Measurements from ENCODE around the gene CAPZB.

The CAPZB gene

DNA sequence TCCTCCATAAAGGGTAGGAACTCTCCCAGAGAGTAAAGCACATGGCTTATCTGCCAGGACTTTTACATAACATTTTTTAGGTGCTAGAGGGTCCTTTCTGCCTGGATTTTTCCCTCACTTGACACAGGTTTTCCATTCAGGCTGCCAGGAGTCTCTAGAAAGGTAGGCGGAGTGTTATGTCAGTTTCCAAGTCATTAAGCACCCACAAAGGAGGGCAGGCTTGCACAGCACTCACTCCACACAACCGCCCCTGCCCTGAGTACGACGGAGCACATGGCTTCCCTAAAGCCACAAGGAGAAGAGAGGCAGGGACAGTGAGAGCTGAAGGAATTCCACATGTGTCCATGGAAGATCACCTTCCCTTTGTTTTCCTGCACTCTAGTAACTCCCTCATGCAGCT is 55.7 kb downstream of the CAPZB start:
- DNase-seq (ENCODE audit: low spot score), result no peak

DNA sequence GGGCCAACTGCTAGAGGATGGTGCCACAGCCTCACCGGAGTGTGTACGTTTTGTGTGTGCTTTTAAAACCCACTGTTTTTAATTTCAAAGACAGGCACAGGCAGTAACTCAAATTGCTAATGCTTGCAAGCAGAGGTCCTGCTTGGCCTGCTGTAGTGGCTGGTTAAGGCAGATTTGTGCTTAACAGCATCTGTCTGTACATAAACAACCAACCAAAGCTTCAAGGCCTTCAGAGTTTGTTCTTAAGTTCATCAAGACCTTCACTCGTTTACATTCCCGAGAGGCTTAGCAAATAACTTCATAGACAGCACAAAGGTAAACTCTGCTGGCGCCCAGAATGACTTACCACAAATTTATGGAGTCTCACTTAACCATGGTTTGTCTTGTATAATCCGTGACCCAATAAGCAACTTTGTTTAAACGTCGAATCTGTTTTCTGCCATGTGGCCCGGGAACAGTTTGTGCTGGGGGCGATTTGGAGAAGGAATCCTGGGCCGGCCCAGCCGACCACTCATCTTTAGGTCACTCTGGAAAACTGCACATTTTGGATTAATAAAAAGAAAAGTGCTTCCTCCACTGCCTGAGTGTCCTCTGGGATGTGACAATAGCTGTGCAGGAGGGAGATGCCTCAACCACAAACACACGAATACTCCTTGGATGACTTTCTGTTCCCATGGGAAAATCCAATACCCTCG is 58.1 kb downstream of the CAPZB start:
- DNase-seq (ENCODE audit: low spot score), result peak; percentile 45

DNA sequence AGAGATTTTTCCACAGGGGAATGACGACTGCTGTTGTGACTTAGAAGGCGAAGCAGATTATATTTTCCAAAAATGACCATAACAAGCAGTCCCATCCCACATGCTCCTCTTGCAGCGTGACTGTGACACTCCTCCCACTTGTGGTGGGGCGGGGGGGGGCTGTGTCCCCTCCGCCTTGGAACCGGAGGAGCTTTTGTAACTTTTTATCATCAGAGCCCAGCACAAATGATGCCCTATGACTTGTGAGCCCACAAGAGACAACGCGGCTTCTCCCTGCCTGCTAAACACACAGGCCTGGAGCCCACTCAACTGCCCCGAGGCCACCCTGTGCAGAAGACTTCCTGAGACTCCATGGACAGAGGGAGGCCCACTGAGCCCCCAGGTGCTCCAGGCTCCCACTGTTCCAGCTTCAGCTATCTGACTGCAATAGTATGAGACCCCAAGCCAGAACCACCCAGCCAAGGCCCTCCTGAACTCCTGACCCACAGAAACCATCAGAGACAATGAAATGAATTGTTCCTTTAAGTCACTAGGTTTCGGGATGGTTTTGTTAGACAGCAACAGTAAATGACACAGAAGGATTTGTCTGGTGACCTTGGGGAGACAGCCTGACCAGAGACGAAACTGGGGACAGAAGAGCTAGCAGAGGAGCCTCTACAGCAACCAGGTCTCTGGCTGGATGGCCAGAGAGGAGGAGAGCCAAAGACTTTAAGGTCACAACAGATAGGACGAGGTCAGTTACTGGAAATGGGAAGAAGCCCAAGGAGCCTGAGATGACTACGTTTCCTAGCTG is 58.8 kb downstream of the CAPZB start:
- DNase-seq (ENCODE audit: low spot score), result no peak

DNA sequence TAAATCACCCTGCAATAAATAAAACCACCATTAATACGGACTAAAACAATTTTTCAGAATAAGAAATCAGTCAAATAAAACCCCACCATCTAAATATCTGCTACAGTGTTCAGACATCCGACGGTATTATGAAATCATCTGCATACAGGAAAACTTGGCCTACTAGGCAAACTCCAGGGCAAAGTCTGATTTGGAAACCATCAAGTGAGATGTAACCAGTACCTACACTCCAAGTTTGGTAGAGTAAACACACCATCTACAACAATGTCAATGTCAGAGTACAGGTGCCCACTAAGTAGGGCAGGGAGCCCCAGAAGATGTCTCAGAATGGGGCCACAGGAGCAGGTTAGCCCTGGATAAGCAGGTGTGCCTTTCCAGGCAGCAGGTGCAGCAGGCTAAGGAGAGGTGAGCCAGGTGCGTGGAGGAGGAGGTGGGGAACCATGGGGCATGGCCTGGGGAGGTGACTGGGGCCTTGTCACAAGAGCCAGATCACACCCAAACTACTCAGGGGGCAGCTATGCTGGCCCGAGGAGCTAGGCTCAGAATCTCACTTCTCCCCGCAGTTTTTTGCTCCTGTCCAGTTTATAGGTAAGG is 59.6 kb downstream of the CAPZB start:
- DNase-seq (ENCODE audit: low spot score), result no peak

DNA sequence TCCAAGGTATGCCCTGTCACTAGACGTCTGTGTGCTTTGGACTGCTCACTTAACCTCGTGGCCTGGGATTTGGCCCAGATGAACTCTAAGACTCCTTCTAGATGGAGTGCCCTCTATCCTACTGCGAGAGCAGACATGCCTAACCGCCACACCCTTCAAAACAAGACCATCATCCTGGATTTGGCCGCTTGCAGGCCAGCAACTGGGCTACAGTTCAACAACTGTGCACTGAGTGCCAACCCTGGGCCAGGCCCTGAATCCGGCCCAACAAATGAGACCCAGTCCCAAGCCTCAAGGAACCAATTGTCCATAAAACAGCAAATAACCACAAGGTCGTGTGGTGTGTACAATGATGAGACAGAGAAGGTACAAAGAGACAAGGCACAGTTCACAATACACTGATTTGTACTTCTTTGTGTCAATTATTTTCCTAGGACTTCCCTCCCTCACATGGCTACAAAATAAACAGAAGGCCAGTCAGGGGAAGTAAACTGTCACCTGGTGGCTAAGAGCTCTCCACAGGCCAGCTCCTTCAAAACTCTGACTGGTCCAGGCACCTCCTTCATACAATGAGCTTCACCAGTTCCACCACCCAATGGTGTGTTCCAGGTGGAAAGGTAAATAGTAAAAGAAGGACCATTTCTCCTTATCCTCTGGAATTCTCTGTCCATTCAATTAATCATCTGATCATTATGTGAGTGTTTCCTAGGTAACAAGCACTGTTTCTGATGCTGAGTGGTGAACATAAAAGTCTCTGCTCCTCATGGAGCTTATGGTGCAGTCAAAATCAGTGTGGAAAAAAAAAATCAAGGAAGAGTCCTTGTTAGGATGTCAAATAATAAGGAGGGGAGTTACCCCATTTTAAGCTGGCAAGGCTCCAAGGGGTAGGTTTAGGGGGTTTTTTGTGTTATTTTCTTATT is 60.4 kb downstream of the CAPZB start:
- DNase-seq (ENCODE audit: low spot score), result no peak

DNA sequence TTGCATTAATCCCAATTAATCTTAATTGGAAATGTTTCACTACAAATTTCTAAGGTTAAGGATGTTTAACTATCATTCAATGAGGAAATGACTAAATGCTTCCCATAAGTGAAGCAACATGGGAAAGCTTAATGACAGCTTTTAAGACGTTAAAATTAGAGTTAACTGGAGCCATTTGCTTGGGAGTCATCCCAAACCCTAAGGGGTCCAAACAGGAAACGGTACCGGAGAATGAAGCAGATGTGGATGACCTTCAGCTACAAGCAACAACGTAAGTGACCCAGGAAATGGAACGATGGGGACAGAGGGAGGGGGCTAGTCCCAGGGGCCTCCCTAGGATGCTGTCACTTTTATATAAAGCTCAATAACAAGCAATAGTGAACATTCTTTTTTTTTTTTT is 62.2 kb downstream of the CAPZB start:
- DNase-seq (ENCODE audit: low spot score), result no peak

DNA sequence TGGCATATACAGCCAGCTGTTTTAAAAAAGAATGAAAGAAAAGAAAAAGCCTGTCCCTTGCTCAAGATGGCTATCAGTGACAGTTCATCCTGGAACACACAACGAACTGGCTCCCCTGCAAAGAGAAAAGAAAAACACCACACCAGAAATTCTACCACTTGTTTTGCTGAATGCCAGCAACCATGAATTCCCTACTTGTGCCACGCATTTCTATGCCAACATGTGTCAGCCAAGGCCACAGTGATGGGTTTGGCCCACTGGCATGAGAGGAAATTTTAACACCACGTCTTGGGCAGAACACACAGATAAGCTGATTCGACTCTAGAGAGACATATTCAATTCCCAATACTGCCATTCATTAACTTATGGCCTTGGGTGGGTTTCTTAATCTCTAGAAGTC is 64.0 kb downstream of the CAPZB start:
- no peak for DNase-seq (ENCODE audit: low spot score)

DNA sequence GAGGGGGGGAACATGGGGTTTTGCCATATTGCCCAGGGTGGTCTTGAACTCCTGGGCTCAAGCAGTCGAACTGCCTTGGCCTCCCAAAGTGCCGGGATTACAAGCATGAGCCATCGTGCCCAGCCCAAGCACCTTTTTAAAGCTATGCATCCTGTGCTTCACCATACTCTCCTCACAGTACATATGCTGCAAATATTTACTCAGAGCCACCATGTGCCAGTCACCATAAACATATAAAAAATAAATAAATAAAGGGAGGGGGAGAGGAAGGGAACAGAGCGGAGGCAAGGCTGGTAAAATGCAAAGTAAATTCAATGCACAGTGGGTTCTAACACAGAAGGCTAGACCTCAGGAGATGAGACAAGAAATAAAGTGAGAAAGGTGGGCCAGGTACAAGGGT is 64.7 kb downstream of the CAPZB start:
- no peak for DNase-seq (ENCODE audit: low spot score)

DNA sequence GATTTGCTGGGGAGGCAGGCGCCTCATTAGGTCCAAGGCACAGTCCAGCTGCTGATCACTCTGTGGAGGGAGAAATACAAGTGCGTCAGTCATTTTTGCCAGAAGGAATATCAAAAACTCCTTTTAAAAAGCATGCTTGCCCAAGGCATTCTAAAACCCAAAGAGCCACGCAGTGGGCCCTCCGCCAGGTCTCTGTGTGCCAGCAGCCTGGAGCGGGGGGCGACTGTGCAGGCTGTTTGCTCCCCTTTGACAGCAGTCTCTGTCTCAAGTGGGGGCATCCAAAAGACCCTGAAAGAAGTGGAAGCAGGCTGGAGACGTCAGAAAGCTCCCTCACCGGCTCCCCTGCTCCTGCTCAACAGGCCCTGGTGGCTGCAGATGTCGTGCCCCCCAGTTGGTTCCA is 65.6 kb downstream of the CAPZB start:
- no peak for DNase-seq (ENCODE audit: low spot score)

DNA sequence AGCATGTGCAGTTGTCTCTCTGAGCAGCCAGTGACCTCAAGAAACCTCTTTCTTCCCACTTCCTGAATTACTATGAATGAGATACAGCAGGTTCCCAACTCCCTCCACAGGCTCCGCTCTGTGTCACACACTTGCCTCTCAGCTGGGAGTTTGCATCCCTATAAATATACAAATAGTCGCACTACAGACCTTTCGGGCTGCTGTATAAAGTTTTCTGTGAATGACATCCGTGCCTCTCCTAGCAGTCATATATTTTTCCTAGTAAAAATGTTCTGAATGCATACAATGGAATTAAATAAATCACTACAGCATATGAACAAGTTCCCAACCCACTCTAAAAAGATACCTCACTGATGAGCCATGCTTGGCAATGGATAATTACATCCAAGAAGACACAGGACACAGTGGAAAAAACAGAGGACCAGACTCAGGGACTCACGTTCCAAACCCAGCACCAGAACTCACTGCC is 66.8 kb downstream of the CAPZB start:
- DNase-seq (ENCODE audit: low spot score), result peak; percentile 67

DNA sequence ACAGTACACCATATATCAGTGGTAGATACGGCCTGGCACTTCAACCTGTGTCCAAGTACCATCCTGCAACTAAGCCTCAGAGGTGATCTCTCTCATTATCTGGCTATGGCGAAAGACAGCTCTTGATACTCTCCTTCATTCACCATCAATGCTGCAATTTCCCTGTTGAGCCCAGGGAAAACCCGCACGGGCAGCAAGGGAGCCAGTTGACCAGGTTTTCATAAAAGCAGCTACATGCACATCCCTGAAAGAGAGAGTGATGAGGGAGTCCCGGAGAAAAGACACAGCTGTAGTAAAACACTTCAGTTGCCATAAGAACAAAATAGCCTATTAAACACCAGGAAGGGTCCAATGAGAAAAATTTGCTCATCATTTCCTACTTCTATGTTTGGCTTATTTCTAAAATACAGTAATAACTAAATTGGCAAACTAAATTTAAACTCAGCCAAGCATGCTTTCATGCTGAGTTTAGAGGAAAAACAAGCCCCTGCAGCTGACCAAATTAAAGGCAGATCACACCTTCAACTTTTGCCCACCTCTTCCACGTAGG is 68.3 kb downstream of the CAPZB start:
- DNase-seq (ENCODE audit: low spot score), result no peak

DNA sequence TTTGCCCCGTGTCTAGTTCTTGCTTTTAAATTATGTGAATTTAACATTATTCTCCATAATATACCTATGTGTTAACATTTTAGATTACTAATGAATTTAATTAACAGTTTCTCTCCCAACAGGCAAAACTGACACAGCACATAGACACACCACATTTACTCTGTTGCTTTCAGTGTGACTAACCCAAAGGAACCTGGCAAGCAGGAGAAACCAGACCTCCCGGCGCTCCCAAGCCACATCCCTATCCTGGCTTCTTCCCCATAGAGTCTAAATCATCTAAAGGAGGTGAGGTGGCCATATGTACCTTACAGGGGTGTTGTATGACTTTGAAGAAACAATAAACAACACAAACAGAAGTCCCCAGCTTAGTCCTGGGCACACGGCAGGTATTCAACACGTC is 69.2 kb downstream of the CAPZB start:
- DNase-seq (ENCODE audit: low spot score), result no peak

DNA sequence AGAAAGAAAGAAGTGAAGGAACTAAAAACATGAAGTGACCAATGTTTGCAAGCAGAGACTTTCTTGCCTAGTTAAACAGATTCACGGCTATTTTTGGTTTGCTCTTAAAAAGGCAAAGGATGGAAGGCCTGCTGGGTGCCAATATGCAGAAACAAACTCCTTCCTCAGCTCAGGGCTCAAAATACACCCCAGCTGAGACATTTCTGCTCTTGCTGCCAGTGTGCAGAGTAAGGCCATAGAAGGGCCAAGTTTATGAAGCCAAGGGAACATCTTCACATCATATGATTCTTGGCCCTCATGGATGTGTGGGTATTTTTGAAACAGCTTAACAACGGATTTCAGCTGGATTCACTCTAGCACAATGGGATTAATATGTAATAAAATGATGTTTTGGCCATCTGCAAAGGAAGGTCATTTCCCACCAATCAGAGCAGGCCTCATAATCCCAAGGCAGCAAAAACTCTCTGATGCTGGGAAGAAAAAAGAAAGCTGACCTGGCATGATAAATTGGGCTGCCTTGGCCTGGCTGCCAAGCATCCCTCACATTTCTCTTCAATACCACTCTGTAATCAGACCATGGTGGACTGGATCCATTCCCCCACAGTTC is 70.7 kb downstream of the CAPZB start:
- DNase-seq (ENCODE audit: low spot score), result no peak

DNA sequence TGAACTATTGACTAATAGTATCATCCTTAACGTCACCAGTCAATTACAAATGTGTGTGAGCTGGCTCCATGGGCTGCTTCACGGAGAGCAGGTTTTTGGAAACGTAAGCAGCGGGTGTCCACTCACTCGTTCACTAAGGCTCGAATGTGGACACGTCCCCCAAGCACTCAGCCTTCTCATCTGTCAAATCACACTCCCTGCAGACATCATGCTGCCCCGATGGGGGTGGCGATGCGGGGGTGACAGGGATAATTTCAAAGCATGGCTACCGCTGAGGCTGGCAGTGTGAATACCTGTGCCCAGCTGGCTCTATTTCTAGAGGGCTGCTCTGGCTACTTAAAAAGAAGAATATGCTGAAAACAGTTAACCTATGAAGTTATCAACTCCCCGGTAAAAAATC is 71.3 kb downstream of the CAPZB start:
- DNase-seq (ENCODE audit: low spot score), result no peak

DNA sequence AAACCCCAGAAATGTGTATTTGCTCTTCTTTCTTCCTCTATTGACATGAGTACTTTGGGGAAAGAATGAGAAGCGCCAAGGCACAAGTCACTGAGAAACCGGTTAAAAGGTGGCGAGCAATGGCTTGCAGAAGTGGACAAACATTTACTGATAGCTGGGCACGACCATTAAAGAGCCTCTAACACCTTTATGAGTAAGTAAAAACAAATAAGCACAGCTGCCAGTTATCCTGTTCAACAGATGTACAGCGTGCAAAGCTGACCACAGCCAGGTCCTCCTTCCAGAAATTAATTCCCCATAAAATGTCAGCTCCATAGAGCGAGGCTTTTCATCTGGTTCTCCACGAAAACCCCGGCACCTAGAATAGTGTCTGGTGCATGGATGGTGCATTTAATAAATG is 72.7 kb downstream of the CAPZB start:
- no peak for DNase-seq (ENCODE audit: low spot score)

DNA sequence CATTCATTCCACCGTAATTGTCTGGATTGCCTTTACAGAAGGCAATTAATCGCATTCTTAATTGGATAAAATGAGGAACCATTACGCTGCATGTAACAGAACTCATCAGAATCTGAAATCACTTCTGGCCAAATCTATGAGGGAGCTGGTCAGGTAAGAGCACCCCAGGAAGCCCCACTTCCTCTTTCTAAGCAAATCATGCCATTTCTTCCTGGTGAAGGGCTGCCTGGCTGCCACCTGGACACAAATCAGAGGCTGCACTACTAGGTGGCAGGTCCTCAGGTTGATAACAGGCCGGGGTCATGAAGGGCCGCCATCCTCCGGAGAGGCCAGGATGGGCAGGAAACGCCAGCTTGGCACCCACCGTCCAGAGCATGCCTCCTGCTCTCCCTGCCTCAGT is 73.7 kb downstream of the CAPZB start:
- no peak for DNase-seq (ENCODE audit: low spot score)

DNA sequence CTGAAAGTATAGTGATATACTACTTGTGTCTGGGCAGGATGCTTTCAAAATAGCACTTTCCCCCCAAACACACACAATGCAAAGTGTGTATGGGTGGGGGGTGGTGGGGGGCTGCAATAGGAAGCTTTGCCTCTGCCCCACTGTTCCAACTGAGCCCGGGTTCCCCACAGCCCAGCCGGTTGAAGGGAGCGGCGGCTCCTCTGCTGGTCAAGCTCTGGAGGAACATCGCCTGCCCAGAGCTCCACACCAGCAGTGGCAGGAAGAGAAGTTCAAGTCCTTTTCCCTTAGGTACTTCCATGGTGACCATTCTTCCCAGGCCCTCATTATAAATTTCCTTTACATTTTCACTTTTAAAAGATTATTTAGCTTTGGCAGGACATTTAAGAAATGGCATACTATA is 74.9 kb downstream of the CAPZB start:
- no peak for DNase-seq (ENCODE audit: low spot score)

DNA sequence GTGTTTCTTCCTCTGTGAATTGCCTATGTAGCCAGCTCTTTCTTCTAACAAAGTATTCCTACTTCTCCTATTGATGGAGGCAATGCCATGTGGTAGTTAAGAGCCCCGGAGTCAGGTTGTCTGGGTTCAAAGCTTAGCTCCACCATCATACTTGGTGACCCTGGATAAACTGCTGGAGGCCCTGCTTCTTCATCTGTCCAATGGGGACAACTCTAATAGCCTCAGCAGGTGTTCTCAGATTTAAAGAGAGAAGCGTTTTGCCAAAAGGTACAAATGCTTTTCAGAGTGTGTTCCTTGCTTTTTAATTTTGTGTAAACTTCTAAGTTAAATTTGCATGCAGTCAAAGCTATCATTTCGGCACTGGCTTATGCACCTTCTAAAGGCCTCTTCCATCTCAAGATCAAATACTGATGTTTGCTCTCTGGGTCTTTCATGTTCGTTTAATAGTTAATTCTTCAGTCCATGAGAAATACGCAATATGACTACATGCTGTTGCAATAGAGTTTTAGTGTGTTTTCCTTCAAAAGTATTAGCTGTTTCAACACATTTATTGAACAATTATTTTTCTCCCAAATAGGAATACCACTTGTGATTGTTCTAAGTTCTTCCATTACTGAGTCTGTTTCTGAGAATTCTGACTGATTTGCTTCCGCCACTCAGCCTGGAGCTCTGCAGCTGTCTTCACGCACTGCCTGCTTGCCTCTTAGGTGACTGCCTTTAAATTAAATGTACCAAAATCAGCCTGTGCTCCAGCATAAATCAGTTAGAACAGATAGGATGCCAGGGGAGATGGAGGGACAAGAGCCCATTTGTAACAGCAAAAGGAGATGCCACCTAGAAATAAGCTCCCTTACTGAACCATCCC is 75.6 kb downstream of the CAPZB start:
- DNase-seq (ENCODE audit: low spot score), result no peak

DNA sequence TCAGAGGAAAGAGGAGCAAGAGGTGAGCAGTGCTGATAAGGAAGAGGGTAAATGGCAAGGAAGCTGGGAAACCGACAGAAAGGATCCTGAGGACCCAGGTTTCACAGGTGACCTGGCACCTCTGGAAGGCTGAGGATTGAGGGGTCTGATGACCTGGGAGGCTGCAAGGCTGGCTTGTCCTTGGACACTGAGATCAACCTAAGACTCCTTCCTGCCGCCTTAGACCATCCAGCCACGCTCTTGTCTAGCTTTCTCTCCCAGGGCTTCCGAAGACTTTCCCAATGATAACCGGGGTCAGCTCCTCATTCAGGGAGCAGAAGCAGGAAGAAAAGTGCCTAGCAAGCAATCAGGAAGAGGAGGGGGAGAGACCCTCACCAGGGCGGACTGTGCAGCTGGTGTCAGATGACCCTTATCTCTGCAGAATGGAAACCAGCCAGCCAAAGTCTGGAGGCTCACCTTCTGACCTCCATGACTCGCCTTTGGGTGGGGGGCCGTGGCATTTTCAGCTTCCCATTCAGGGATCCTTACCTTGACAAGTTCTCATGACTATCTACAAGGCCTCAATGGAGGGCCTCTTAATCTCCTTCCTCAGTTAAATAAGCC is 77.7 kb downstream of the CAPZB start:
- no peak for DNase-seq (ENCODE audit: low spot score)

DNA sequence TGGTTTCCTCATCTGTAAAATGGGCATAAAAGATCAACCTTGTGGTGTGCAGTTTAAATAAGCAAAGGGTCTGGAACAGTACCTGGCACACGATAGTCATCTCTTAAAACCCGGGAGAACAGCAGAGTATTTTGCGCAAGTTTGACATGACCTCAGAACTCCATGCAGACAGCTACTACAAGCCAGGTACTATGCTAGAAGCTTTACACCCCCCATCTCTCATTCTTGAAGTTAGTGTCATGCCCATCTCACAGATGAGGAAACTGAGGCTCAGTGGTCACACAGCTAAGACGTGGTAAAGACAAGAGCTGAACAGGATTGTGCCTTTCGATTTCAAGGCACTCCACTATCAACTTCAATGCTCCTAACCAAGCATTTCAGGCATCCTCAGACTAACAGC is 78.7 kb downstream of the CAPZB start:
- DNase-seq (ENCODE audit: low spot score), result no peak
